Right ventricle myocardium inferior (tissue), 1 donor: ENCODE measurements around the gene C17orf67. TPM values are rescaled to one million over a fixed set of nuclear protein-coding genes. Genes with fewer than 3 reads are reported as not detected.
"Not testable (repeated sequence)": the region's sequence is repeated elsewhere in the genome, so short reads cannot be mapped to it uniquely, and the experiment has no call there.

Experiments used
- ATAC-seq: fragments of 200-7000 bp; cut with Tn5 transposase; one replicate; pipeline ENCODE4 v1.9.1; 2020; ENCODE audit warnings: mild to moderate bottlenecking, moderate library complexity
- DNase-seq: peaks from one replicate; pipeline ENCODE4 v3.0.0; 2021; ENCODE audit errors: missing footprints
- intact Hi-C: fragments of 100-400 bp; cut with DNase I; formaldehyde crosslinking; loops from one replicate; pipeline ENCODE4 v1.11.0; 2022
- total RNA-seq: library from RNA; stranded (reverse); fragmentation: NEBNext Ultra II Directional; extraction: Animal tissue kit (Norgen Biotek cat#: 25700); gene quantifications from one replicate; pipeline ENCODE4 v1.2.1, GENCODE V29; 2021
- donor health status: DM: no; HTN: yes; CAD: no; lungs with severe emphysema.

C17orf67 gene
- total RNA-seq, 1 donor from 2014 or later, result 1.1 TPM

DNA sequence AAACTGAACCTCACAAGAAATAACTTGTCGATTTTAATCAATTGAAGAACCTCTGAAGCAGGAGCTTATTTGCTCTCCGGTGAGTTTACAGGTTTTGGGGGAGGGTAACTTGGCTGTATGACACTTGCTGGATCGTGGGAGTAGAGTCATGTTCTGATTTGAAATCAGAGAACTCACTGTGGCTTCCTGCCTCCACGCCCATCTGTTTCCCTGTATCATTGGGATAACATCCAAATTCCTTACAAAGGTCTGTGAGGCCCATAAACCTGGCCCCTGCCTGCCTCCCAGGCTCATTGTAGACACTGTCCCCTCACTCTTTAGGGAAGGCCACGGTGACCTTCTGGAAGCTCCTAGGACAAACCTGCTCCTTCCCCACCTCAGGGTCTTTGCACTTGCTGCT lies 48.3 kb downstream of the C17orf67 start:
- no peak for DNase-seq
- ATAC-seq, result no peak
- intact Hi-C loops, result no loop called here

DNA sequence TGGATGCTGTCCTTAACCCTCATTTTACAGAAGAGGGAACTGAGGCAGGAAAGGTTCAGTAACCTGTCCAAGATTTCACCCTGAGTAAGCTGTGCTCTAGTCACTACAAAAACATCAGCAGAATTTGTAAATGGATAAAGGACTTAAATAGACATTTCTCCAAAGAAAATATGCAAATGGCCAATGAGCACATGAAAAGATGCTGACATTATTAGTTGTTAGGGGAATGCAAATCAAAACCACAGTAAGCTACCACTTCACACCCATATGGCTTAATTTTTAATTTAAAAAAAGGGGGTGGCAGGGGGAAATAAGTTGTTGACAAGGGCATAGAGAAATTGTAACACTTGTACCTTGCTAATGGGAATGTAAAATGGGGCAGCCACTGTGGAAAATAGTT lies 51.4 kb downstream of the C17orf67 start:
- no peak for ATAC-seq
- no peak for DNase-seq
- intact Hi-C loops, result no loop called here

DNA sequence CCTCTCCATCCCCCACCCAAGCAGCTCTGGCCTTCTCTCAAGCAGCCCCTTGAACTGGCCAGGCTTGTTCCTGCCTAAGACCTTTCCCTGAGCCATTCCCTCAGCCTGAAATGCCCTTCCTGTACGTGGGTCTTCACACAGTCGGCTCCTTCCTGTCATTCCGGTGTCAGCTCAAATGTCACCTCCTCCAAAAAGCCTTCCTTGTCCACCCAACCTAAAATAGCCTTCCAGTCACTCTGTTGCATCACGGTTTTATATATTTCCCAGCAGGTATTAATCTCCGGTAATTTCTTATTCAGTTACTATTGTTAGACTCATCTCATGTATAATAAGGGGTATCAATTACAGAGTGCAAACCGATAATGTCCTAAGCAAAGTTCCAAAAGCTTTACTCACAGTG lies 51.8 kb downstream of the C17orf67 start:
- intact Hi-C loops, result loop anchor here (2.0 kb wide), 1 partner anchor 189 kb away; the partner anchor contains the start of gene NOG
- ATAC-seq (no peak), DNase-seq (no peak)

DNA sequence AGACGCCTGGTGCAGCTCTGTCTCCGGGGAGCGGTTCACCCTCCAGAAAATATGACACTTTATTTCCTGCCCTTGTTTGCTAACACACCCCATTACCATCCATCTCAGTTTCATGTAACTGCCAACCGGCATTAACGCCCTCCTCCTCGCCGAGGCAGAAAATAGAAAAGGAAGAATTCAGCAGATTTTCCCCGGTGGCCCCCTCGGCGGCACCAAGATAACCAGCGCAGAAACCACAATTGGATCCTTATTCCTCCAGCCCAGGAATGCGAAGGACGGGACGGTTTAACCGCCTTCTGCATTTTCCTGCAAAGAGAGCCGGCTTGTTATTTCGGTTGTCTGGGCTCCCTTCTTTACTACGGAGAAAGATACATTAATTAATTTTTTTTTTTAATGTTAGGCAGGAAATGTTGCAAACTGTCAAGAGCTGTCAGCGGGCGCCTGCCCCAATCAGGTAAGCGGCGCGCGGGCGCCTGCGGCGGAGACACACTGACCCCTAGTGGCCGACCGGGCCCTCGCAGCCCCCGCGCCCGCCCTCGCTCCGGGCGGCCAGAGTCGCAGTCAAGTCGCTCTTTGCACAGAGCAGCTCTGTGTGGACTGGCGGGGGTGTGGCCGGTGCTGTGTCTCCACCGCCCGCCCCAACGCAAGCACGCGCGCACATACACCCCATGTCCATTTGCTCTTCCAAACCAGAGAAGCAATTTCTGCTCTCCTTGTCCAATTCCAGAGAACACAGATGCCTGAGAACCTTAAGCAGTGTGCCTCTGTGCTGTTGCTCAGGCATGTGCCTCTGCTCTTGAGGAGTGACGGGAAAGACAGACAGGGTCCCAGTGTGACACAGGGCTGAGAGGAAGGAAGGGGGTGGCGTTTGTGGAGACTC lies 53.6 kb downstream of the C17orf67 start:
- ATAC-seq (peak; percentile 96), DNase-seq (peak; percentile 93)
- intact Hi-C loops, result loop anchor here (2.0 kb wide), 1 partner anchor 187 kb away; the partner anchor contains the start of gene NOG

DNA sequence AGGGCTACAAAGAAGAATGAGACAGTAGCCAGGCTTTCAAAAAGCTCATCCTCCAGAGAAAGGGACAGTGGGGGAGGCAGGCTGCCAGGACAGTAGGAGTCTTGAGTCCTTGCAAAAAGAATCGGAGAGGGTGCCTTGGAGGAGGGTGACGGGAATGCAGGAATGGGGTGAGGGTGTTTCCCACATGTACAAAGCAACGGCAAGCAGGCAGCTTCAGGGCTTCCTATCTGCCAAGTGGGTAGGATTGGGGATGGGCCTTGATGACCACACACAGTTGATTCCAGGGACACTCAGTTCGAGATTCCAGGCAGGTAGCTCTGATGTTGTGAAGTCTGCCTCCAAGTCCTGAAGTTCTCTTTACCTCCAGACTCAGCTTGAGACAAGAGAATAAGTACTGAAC lies 54.4 kb downstream of the C17orf67 start:
- DNase-seq (no peak), ATAC-seq (no peak)
- intact Hi-C loops, result no loop called here

DNA sequence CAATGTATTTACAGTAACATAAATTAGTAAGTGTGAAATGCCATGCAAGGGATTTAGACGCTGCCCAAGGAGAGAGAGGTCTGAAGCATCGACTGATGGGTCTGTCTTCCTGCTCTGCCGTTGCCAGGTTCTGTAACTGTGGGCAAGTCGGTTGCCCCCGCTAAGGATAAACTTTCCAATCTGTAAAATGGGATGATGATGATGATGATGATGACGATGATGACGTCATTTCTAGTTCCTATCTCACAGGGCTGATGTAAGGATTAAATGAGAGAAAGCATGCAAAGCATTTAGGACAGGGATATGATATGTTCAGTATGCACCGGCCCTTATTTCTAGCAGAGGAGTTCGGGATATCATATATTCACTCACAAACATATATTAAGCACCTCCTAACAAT lies 54.8 kb downstream of the C17orf67 start:
- intact Hi-C loops, result no loop called here
- DNase-seq, result no peak
- ATAC-seq, result no peak

DNA sequence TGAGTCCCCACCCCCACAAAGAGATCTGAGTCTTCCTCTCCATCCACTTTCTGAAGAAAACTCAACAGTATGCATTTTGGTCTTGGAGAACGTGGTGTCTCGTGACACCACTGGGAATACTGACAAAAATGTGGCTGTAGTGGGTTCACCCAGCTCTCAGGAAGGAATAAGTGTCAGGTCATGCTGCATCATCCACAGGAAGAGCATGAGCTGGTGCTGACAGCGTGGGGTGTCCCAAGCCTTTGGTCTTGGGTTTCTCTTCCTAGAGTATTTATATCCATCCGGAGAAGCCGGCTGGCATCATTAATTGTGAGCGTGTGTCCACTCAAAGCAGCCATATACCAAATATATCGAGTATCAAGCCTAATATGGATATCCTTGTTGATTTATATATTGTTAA lies 55.9 kb downstream of the C17orf67 start:
- ATAC-seq (no peak), DNase-seq (no peak)
- intact Hi-C loops, result no loop called here

DNA sequence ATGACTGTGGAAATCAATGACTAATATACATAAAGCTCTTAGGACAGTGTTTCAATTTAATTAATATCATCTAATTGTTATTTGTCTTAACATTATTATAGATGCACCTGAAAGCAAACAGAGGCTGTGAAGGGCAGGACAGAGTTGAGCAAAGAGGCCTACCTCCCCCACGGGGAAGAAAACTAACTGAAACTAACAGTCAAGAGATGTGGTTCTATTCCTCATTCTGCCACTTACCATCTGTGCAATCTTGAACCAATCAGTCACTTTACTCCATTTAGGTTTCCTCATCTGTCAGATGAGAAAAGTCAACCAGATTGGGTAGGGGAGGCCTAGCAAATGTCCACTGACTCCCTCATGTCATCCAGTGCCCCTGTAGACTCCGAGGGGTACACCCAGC lies 59.1 kb downstream of the C17orf67 start:
- intact Hi-C loops, result no loop called here
- no peak for ATAC-seq
- DNase-seq, result no peak

DNA sequence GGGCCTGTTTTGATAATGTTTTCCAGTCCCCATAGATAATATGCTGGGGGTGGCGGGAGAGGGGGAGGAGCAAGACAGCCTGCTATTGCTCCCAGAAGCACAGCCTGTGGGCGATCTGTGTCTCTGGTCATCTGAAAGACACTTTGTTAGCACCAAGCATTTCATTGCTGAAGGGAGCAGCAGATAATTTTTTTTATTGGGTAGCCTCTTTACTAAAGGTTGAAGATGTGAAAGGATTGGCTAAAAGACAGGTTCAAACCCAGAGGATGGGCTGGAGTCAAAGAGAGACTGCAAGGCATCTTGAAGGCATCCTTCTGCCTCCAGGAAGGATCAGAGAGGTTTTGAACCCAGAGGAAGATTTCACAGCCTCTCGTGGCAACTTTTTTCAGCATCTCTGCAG lies 60.6 kb downstream of the C17orf67 start:
- DNase-seq (no peak), ATAC-seq (no peak)
- intact Hi-C loops, result no loop called here

DNA sequence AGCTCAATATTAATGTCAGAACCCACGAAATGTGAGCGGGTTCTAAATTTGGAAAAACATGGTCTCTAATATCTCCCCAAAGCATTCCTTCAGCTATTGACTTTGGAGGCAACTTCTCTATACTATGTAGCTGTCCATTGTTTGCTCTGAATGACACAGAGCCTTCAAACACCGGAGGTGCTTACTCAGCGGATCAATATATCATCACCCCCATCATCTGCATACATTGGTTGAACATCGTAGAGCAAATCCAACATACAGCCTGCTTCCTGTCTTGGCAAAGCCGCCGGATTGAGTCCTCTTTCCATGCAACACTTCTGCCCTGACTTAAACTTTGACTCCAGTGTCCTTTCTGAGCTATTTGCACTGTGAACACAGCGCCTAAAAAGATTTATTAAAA lies 61.3 kb downstream of the C17orf67 start:
- DNase-seq (no peak), ATAC-seq (no peak)
- intact Hi-C loops, result no loop called here

DNA sequence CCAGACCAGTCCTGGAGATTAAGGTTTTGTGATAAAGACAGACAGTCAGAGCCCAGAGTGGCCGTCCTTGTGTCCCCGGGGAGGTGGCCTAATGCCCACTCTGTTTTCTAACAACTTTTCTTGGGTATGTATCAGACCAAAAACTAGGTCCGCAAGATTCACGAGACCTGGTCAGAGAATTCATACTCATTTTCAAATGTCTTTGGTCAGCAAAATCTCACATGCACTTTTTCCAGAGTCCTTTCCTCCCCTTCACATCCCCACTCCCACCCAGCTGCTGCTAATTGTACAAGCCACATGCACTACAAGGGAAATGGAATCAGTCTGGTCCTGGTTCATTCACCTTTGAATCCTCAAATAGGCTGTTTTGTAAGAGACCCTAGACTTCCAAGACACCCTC lies 61.7 kb downstream of the C17orf67 start:
- intact Hi-C loops, result no loop called here
- ATAC-seq (no peak), DNase-seq (no peak)

DNA sequence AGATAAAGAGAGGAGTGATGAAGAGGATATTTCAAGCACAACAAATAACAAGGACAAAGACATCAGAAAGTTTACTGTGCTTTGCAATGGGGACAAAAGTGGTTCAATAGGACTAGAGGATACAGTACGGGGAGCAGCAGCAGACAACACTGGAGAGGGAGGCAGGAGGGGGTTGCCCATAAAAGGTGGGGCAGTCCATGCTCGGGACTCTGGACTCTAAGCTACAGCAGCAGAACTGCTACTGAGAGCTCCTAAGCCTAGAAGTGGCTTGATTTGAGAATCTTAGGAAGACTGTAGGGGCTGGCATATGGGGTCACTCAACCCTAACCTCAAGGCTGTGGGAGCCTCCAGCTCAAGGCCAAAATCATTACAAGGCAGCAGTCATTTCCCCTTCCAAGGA lies 62.2 kb downstream of the C17orf67 start:
- DNase-seq, result no peak
- intact Hi-C loops, result no loop called here
- no peak for ATAC-seq

DNA sequence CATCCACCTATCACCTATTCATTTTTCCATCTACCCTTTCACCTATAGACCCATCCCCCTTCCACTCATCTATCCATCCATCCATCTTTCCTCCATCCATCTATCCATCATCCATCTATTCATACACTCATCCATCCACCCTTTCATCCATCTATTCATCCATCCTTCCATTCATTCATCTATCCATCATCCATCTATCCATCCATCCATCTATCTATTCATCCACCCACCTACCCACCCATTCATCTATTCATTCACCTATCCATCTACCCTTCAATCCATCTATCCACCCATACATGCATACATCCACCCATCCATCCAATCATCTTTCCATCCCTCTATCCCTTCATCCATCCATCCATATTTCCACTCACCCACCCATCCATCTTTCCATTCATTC lies 63.3 kb downstream of the C17orf67 start:
- no peak for DNase-seq
- intact Hi-C loops, result no loop called here
- no peak for ATAC-seq

DNA sequence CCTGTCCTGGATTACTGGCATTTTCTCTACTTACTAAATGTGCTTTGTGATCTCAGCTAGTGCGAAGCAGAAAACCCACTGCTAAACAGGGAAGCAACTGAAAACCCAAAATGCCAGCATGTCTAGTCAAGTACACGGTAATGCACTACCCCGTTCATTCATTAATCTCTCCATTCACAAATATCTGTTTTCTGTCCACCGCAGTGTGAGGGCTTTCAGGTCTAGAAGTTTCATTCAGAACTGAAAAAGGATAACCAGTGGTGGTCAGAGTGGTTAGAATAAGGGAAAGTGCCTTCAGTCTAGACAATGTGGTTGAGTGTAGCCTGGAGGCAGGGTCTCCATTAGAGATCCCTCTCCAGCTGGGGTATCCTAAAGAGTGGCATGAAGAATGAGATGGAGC lies 68.3 kb downstream of the C17orf67 start:
- DNase-seq (no peak), ATAC-seq (no peak)
- intact Hi-C loops, result no loop called here

DNA sequence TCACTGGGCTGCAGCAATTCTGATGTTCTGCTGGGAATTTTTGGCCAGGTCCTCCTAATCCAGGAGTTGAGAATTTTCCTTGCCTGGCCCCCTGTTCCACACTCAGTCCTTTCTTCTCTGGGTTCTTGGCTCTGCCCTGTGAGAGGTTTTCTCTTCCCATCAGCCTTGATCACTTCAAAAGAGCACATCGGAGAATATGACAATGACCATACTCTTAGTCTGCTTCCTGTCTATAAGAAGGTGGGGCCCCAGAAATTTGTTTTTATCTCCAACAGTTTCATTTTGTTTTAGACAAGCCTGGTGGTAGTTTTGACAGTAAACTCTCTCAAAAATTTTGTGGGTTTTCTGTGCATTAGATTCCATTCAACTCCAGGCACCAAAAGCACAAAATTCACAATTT lies 70.7 kb downstream of the C17orf67 start:
- DNase-seq, result no peak
- intact Hi-C loops, result no loop called here
- no peak for ATAC-seq

DNA sequence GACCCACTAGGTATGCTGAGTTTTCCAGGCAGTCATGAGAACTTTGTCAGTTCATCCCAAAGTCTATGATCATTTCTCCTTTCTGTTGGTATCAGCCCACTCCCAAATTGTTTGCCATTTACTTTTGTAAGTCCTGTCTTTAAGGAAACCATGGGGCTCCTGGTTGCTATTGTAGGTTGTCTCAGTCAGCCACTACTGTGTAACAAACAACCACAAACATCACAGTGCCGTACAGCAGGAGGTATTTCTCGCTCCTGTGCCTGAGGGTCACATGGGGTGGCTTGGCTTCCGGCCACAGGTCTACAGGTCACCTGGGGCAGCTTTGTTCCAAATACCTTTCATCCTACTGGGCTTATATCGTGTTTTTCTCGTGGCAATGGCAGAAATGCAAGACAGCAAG lies 71.6 kb downstream of the C17orf67 start:
- DNase-seq (no peak), ATAC-seq (no peak)
- intact Hi-C loops, result no loop called here

DNA sequence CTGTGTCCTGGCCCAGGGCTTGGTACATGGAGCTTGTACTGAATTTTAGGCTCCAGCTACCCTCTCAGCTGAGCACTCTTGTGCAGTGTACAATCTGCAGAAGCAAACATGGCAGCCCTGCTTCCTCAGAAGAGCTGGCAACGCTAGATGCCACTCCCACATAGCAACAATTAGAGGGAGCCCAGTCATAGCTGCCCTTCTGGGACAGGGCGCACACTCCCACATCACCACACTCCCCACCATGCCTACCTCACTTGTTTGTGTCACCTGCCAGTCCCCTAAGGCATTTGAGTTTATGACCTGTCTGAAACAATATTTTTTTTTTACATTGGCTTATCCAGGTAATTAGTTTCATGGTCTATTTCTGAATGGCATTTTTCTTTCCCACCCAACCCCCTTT lies 72.3 kb downstream of the C17orf67 start:
- DNase-seq, result no peak
- intact Hi-C loops, result no loop called here

DNA sequence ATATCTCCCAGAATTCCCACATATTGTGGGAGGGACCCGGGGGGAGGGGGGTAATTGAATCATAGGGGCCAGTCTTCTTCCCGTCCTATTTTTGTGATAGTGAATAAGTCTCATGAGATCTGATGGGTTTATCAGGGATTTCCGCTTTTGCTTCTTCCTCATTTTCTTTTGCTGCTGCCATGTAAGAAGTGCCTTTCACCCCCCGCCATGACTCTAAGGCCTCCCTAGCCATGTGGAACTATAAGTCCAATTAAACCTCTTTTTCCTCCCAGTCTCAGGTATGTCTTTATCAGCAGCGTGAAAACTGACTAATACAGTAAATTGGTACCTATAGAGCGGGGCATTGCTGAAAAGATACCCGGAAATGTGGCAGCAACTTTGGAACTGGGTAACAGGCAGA lies 76.1 kb downstream of the C17orf67 start:
- not testable (repeated sequence) for DNase-seq, ATAC-seq
- intact Hi-C loops, result loop anchor here (5.0 kb wide), 1 partner anchor 40 kb away; no protein-coding TSS in a partner anchor

More for the DNA sequence above, 72.3 kb downstream of the C17orf67 start:
- no peak for ATAC-seq

DNA sequence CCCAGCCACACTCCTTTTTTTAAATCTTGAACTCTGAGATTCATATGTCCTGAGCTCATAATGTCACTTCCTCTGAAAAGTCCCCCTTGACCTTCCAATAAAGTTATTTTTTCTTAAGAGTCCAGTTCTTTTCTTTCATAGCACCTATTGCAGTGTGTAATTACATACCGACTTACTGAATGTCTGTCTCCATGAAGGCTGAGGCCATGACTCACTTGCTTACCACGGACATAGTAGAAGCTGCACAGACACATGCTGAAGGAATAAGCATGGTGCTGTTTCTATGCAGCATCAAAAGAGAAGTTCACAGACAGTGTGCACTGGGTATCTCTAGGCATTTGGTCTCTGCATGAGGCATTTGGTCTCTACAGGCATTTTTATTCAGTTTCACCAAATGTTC lies 77.2 kb downstream of the C17orf67 start:
- intact Hi-C loops, result loop anchor here (5.0 kb wide), 1 partner anchor 39 kb away; no protein-coding TSS in a partner anchor

DNA sequence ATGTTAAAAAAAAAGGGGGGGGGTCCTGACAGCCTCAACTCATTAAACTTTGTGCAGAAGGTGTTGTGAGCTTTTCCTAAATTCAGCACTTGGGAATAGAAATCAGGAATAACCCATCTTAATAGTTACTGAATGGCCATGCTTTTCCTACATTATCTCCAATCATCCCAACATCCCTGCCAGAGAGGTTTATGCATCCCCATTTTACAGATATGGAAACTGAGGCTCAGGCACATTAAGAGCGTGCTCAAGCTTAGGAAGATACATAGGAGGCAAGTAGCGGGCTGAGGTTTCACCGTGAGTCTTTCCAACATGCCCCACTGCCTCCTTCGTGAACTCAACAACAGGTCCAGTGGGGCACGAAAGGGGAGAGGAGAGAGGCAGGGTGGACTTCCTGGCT lies 78.4 kb downstream of the C17orf67 start:
- no peak for DNase-seq
- intact Hi-C loops, result loop anchor here (5.0 kb wide), 1 partner anchor 38 kb away; no protein-coding TSS in a partner anchor
- no peak for ATAC-seq

More for the DNA sequence above, 77.2 kb downstream of the C17orf67 start:
- no peak for ATAC-seq
- no peak for DNase-seq
